Measurements from ENCODE around the gene TTC21A.

DNA sequence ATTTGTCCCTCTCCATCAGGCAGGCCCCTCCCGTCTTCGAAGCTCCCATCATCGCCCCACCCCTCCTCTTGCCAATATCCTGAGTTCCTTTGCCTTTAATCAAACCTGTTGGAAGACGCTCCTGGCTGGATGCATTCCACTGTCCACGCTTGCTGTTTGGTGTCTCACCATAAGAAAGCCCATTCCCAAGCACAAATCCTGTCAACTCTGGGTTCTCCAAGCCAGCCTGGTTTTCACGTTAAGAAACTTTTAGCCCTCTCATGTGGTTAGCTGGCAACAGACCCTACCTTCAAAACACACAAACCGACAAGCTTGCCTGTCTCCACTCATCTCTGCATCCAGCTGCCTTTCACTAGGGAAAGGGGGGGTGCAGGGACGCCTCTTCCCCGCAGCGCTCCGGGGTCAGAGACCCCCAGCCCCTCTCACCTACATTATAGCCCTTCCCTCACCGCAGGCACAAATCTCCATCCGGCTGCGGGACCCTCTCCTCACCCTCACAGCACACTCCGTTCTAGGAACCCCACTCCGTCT lies 1.1 kb upstream of the TTC21A start:
- TF ChIP-seq, protein P1, sequence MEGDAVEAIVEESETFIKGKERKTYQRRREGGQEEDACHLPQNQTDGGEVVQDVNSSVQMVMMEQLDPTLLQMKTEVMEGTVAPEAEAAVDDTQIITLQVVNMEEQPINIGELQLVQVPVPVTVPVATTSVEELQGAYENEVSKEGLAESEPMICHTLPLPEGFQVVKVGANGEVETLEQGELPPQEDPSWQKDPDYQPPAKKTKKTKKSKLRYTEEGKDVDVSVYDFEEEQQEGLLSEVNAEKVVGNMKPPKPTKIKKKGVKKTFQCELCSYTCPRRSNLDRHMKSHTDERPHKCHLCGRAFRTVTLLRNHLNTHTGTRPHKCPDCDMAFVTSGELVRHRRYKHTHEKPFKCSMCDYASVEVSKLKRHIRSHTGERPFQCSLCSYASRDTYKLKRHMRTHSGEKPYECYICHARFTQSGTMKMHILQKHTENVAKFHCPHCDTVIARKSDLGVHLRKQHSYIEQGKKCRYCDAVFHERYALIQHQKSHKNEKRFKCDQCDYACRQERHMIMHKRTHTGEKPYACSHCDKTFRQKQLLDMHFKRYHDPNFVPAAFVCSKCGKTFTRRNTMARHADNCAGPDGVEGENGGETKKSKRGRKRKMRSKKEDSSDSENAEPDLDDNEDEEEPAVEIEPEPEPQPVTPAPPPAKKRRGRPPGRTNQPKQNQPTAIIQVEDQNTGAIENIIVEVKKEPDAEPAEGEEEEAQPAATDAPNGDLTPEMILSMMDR (IDR thresholded peaks at IDR 0.05; ENCODE audit: insufficient read depth, low read depth, low read length), result no peak
- no peak for TF ChIP-seq EZH2 (IDR thresholded peaks at IDR 0.05; ENCODE audit: insufficient read depth, low read length)

Measured in astrocyte (in vitro differentiated cells and primary cell).